ENCODE measurements around the gene ORAI3. TPM values are rescaled to one million over a fixed set of nuclear protein-coding genes. Genes with fewer than 3 reads are reported as not detected.

Gene ORAI3
- 9.9 TPM for polyA plus RNA-seq (ENCODE audit: insufficient read length)

GRCh38 chr16:30948667-30949649 is at the start of gene ORAI3:
TSS of gene ORAI3 (plus strand) at chr16:30949068. CDS start at chr16:30949290, 222 bp downstream.
- no peak for DNase-seq (ENCODE audit: low read depth)

DNA sequence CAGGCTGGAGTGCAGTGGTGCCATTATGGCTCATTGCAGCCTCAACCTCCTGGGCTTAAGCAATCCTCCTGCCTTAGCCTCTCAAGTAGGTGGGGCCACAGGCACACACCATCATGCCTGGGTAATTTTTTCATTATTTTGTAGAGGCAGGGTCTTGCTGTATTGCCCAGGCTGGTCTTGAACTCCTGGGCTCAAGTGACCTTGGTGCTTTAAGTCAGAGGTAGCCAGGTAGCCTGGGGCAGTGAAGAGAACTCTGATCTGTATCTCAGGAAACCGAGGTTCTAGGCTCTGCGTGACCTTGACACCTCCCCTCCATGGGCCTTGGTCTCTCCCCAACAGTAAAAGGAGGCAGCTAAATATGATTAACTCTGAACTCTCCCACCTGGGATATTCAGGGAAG is 49.1 kb upstream of the ORAI3 start:
- no peak for DNase-seq (ENCODE audit: low read depth)

GRCh38 chr16:30900588-30900987 is 48.3 kb upstream of the ORAI3 start:
- DNase-seq (ENCODE audit: low read depth): no peak

DNA sequence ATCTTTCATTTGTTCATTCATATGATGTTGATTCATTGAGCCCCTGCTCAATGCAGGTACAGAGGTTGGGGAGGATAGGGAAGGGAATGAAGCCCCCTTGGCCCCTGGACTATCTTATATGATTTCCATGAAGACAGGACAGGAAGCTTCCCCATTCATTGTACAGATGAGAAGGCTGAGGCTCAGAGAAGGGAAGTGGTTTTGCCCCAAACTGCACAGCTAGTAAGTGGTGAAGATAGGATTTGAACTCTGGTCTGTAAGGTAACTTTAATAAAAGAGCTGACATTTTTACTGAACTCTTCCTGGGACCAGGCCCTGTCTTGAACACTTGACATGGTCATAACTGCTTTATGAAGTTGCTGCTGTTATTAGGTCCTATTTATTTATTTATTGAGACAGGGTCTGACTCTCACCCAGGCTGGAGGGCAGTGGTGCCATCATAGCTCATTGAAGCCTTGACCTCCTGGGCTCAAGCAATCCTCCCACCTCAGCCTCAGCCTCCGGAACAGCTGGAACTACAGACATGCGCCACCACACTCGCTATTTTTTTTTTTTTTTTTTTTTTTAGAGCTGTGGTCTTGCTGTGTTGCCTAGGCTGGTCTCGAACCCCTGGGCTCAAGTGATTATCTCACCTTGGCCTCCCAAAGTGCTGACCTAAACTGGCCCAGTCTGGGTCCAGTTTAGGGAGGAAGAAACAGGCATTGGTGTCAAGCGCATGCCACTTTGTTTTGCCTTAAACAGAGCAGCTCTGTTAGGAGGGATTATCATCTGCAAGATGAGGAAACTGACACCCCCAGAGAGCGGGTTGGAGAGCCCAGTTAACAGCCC is 47.5 kb upstream of the ORAI3 start:
- DNase-seq (ENCODE audit: low read depth): no peak

DNA sequence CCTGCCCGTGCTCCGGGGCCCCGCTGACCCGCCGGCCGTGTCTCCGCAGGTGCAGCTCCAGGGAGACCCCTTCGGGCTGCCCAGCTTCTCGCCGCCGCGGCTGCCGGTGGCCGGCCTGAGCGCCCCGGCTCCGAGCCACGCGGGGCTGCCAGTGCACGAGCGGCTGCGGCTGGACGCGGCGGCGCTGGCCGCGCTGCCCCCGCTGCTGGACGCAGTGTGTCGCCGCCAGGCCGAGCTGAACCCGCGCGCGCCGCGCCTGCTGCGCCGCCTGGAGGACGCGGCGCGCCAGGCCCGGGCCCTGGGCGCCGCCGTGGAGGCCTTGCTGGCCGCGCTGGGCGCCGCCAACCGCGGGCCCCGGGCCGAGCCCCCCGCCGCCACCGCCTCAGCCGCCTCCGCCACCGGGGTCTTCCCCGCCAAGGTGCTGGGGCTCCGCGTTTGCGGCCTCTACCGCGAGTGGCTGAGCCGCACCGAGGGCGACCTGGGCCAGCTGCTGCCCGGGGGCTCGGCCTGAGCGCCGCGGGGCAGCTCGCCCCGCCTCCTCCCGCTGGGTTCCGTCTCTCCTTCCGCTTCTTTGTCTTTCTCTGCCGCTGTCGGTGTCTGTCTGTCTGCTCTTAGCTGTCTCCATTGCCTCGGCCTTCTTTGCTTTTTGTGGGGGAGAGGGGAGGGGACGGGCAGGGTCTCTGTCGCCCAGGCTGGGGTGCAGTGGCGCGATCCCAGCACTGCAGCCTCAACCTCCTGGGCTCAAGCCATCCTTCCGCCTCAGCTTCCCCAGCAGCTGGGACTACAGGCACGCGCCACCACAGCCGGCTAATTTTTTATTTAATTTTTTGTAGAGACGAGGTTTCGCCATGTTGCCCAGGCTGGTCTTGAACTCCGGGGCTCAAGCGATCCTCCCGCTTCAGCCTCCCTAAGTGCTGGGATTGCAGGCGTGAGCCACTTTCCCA is 46.6 kb upstream of the ORAI3 start:
- no peak for DNase-seq (ENCODE audit: low read depth)

DNA sequence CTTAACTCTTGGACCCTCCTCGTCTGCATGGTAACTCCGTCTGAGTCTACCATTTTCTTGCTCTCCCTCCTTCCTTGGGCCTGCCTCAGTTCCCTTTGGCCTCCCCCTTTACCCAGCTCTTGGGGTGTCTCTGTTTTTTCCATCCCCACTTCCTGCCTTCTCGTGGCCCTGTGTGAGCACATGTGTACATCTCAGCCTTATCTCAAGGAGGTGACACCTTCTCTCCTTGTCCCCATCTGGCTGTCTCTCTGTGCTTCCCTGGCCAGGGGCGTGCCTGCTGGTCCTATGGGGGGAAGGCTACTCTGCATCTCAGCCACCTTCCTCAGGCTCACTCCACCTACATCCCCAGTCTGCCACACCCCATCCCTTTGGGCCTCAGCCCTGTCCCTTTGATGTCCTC is 45.9 kb upstream of the ORAI3 start:
- no peak for DNase-seq (ENCODE audit: low read depth)

DNA sequence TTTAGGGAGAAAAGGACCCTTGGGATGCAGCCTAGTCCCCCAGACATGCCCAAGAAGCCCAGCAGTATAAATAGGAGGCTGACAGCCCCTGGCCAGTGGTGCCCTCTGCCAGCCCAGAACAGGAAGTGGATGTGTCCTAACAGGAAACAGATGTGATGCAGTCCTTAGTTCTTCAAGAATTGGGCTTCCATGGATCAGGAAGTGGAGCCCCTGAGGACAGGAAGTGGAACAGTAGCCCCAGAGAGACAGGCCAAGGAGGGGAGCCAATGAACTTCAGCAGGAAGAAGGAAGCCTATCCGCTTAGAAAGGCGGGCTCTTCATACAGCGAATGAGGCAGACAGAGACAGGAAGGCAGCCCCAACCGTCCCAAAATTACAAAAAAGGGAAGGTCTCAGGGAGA is 45.3 kb upstream of the ORAI3 start:
- DNase-seq (ENCODE audit: low read depth): no peak

DNA sequence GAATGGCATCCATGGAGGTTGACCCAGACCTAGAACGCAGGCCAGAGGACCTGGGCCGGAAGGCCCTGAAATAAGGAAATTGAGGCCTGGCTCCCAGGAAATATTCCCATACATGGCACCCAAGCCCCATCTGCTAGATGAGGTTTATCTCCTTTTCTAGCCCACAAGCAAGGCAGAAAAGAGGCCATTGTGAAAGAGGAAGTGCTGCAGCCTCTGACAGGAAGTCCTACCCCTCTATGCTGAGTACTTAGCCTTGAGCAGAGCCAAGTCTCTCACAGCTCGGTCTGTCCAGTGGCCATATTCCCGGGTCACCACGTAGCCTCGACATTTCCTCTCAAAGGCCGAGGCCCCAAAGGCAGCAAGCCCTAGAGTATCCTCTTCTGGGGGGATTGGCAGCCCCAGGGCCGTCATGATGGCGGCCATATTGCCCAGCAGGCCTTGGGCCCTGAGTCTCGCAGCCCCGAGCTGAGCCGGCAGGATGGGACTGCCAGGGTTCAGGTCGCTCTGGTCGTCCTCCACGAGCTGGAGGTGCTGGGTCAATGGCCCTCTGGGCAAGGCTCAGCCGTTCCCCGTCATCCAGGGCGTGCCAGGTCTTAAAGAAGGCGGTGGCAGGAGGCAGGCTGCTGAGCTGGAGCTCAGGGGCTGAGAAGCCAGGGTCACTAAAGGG is 44.6 kb upstream of the ORAI3 start:
- no peak for DNase-seq (ENCODE audit: low read depth)

DNA sequence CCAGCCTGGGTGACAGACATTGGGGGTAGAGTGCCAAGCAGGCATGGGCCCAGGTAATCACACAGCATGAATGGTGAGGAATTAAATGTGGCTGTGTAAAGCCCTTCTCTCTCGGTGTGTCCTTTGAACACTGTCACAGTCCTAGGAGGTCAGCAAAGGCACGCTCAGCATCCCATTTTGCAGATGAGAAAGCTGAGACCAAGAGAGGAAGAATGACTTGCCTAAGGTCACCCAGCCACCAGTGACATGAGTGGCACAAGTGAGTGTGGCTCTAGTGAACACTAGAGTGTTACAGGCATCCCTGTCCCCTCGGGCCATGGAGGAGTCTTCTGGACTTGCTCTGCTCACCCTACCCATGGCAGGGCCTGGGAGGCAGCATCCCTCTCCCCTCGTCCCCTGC is 41.8 kb upstream of the ORAI3 start:
- DNase-seq (ENCODE audit: low read depth): no peak

- no peak for DNase-seq (ENCODE audit: low read depth)
These were observed 38.3 kb upstream of the ORAI3 start for GRCh38 chr16:30910427-30911029.

GRCh38 chr16:30912794-30913412 is 36.0 kb upstream of the ORAI3 start:
- DNase-seq (ENCODE audit: low read depth): no peak

GRCh38 chr16:30914830-30915229 is 34.0 kb upstream of the ORAI3 start:
- no peak for DNase-seq (ENCODE audit: low read depth)

- DNase-seq (ENCODE audit: low read depth): no peak
These were observed 30.3 kb upstream of the ORAI3 start for GRCh38 chr16:30918614-30919013.

GRCh38 chr16:30920891-30921290 is 28.0 kb upstream of the ORAI3 start:
- DNase-seq (ENCODE audit: low read depth): no peak

DNA sequence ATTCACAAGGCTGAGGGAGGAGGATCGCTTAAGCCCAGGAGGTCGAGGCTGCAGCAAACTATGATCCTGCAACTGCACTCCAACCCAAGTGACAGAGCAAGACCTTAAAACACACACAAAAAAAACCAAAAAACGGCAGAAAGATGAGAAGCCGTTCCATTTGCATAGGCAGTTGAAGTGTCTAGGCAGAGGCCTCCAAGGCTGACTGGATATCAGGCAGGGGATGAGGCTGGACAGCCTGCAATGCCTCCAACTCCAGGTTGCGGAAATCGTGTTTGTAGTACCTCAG is 27.5 kb upstream of the ORAI3 start:
- no peak for DNase-seq (ENCODE audit: low read depth)

DNA sequence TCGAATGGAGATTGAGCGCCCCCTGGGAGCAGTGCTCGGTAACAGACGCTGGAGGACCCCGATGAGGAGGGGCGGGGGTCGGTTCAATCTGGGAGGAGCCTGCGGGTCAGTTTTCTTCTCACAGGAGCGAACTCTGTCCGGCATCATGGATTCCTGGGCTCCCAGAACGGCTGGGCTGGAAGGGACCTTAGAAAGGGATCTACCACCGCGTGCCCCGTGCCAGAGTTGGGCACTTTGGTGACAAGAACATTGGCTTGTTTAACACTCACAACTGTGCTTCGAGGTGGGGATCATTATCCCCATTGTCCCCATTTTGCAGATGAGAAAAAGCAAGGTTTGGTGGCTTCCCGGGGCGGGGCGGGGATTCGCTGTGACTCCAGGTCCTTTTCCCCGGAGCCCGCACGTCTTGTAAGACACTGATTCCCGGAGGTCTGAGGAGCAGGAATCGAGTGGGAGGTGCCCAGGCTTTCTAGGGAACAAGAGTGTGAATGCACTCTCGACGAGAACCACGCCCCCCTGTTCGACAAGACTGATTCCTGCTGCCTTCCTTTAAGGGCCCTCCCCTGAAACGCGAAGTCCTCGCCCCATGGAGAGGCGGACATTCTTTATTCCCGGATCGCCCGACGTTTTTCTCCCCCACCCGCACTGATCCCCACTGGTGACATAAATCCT is 27.0 kb upstream of the ORAI3 start:
- peak; percentile 83 for DNase-seq (ENCODE audit: low read depth)

DNA sequence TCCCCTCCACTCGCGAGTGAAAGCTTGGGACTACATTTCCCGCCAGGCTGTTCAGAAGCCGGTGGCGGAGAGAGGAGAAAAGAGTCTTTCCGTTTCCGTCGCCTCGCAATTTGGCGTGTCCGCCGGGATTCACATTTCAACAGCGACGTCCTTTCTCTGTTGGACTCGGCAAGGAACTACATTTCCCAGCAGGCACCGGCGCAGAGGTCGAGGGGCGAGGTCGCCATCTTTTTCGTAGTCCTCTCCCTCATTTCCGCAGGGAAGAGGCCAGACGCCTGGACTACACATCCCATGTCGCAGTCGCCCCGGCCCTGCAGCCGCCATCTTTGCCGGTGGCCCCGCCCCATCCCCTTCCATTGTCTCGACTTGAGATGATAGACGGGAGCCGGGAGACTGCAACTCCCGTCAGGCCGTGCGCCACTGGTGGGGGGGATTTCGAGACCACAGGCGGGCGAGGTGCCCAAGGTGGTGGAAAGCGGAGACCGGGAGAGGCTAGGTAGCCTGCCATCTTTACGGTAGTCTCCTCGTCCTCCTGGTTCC is 26.4 kb upstream of the ORAI3 start:
- DNase-seq (ENCODE audit: low read depth): peak; percentile 100

GRCh38 chr16:30922960-30923535 is 25.8 kb upstream of the ORAI3 start:
- peak; percentile 99 for DNase-seq (ENCODE audit: low read depth)

DNA sequence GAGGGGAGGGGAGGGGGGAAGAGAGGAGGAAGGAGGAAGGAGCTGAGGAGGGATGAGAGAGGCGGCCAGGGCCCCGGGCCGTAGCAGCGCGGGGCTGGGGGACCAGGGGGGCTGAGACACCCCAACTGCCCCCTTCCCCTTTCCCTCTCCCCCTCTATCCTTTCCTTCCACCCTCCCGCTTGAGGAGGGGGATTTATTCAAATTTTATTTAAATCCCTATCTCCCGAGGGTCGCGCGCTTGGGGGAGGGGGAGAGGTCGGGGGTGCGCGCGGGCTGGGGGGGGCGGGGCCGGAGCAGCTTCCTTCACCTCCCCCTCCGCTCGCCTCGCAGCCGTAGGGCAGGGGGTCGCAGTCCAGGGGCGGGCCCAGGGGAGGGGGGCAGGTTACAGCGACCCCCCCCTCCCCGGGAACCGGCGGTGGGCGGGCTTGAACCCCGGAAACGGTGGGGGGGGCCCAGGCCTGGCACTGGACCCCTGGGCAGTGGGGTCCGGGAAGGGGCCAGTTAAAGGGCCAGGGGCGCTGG is 25.3 kb upstream of the ORAI3 start, which contains the start of gene FBXL19:
Gene FBXL19 (plus strand): TSS at position 19 of the 522 bp plus-strand sequence. CDS start 2,183 bp downstream, outside the sequence.
- DNase-seq (ENCODE audit: low read depth): no peak

Measured in forelimb muscle (tissue), 1 donor.